Fibroblast of lung (primary cell): ENCODE results near the gene NDUFS8. TPM values are rescaled to one million over a fixed set of nuclear protein-coding genes. Genes with fewer than 3 reads are reported as not detected.

Experiments
- DNase-seq, 2 donors: peaks; one replicate each; pipeline versions ENCODE4 v3.0.0 to v3.0.0-alpha.2; 2010; ENCODE audit warnings: low read depth in 2 of 2
- H2AFZ ChIP-seq: 2 replicates; pipeline ENCODE4 v1.5.1; 2012; ENCODE audit warnings: low read length, control low read depth, inconsistent platforms
- H3K27ac ChIP-seq: 2 replicates; pipeline ENCODE4 v1.5.1; 2011; ENCODE audit warnings: low read length, control low read depth; ENCODE audit not compliant: insufficient read depth
- H3K27me3 ChIP-seq: 2 replicates; pipeline ENCODE4 v1.5.1; 2011; ENCODE audit warnings: mild to moderate bottlenecking, low read length; ENCODE audit not compliant: control insufficient read depth, insufficient read depth
- H3K36me3 ChIP-seq: 2 replicates; pipeline ENCODE4 v1.5.1; 2011; ENCODE audit warnings: low read length; ENCODE audit not compliant: control insufficient read depth, insufficient read depth
- H3K4me1 ChIP-seq: 2 replicates; pipeline ENCODE4 v1.5.1; 2011; ENCODE audit warnings: low read length; ENCODE audit not compliant: control insufficient read depth, insufficient read depth; ENCODE audit errors: extremely low read depth
- H3K4me2 ChIP-seq: 2 replicates; pipeline ENCODE4 v1.5.1; 2011; ENCODE audit warnings: low read length, control low read depth; ENCODE audit not compliant: insufficient read depth; ENCODE audit errors: extremely low read depth
- H3K4me3 ChIP-seq, 4 experiments: fragments of 200-600 bp in 1 of 4; sonication (generic) in 1 of 4; replicated peaks in 1 of 4; 2 replicates each; pipeline ENCODE4 v1.5.1; 2011 to 2016; ENCODE audit warnings: low read length in 4 of 4, low read depth in 3 of 4, mild to moderate bottlenecking in 3 of 4, control low read depth in 2 of 4, inconsistent platforms in 1 of 4, mixed read lengths in 1 of 4; ENCODE audit not compliant: insufficient read depth in 1 of 4; ENCODE audit errors: control extremely low read depth in 1 of 4
- H3K79me2 ChIP-seq: 2 replicates; pipeline ENCODE4 v1.5.1; 2012; ENCODE audit warnings: mild to moderate bottlenecking, low read length, inconsistent platforms; ENCODE audit not compliant: control insufficient read depth, insufficient read depth
- H3K9ac ChIP-seq: 2 replicates; pipeline ENCODE4 v1.5.1; 2011; ENCODE audit warnings: mild to moderate bottlenecking, low read length, control low read depth; ENCODE audit not compliant: insufficient read depth
- H3K9me3 ChIP-seq: 2 replicates; pipeline ENCODE4 v1.5.1; 2012; ENCODE audit warnings: low read depth, low read length; ENCODE audit not compliant: control insufficient read depth, insufficient read depth
- H4K20me1 ChIP-seq: 2 replicates; pipeline ENCODE4 v1.5.1; 2011; ENCODE audit warnings: low read length; ENCODE audit not compliant: control insufficient read depth, insufficient read depth; ENCODE audit errors: extremely low read depth
- EZH2 ChIP-seq: IDR thresholded peaks from 2 replicates; pipeline ENCODE4 v1.5.1; 2012; ENCODE audit warnings: low read length, control low read depth, mild to moderate bottlenecking; ENCODE audit errors: missing control alignments
- polyA plus RNA-seq, 2 donors: library from polyadenylated mRNA; depleted of rRNA in 1 of 2; stranded (reverse) in 1 of 2; unstranded in 1 of 2; fragments of >200 nt; gene quantifications; 2 replicates each; pipeline ENCODE4 v1.2.1, GENCODE V29; 2011 to 2012; ENCODE audit warnings: missing spikeins in 1 of 2
- total RNA-seq: library from RNA; depleted of rRNA; stranded (reverse); fragments of >200 nt; gene quantifications from 2 replicates; pipeline ENCODE4 v1.2.1, GENCODE V29; 2014
- TF ChIP-seq, protein P1 (sequence below), 2 donors: IDR thresholded peaks in 1 of 2; conservative IDR thresholded peaks in 1 of 2; 1 replicate in 1 of 2; 2 replicates in 1 of 2; pipeline ENCODE4 v1.5.1; 2011 to 2012; ENCODE audit warnings: low read length in 2 of 2, control low read depth in 1 of 2, inconsistent platforms in 1 of 2, low read depth in 1 of 2, mild to moderate bottlenecking in 1 of 2

NDUFS8 gene
- total and polyA plus RNA-seq, 2 donors (not counting 1 experiment from before 2014, with no cell fraction given) = 36.3 to 148 TPM

- Histone ChIP-seq H3K4me3 (peak overlapping the region in 2 of 4 experiments; percentile 59 to 64), H4K20me1 (no peaks in the 10 kb centered on the region), H3K9me3 (no peaks in the 10 kb centered on the region), H3K79me2 (no peaks in the 10 kb centered on the region), H3K4me2 (peak overlapping the region; percentile 76), H3K4me1 (no peaks in the 10 kb centered on the region), H3K27me3 (no peaks in the 10 kb centered on the region), H3K27ac (no peak overlapping the region), H3K36me3 (no peaks in the 10 kb centered on the region), H3K9ac (no peak overlapping the region), H2AFZ (no peak overlapping the region)
- no peak for DNase-seq
- no peak for TF ChIP-seq EZH2
- TF ChIP-seq, protein P1, sequence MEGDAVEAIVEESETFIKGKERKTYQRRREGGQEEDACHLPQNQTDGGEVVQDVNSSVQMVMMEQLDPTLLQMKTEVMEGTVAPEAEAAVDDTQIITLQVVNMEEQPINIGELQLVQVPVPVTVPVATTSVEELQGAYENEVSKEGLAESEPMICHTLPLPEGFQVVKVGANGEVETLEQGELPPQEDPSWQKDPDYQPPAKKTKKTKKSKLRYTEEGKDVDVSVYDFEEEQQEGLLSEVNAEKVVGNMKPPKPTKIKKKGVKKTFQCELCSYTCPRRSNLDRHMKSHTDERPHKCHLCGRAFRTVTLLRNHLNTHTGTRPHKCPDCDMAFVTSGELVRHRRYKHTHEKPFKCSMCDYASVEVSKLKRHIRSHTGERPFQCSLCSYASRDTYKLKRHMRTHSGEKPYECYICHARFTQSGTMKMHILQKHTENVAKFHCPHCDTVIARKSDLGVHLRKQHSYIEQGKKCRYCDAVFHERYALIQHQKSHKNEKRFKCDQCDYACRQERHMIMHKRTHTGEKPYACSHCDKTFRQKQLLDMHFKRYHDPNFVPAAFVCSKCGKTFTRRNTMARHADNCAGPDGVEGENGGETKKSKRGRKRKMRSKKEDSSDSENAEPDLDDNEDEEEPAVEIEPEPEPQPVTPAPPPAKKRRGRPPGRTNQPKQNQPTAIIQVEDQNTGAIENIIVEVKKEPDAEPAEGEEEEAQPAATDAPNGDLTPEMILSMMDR (conservative IDR thresholded peaks at IDR 0.05 in 1 of 2, IDR thresholded peaks at IDR 0.05 in 1 of 2; ENCODE audit: low read depth in 1 of 2, low read length in 2 of 2) = no peak
Measured at GRCh38 chr11:68004551-68005335, 25.7 kb upstream of the NDUFS8 start.

DNA sequence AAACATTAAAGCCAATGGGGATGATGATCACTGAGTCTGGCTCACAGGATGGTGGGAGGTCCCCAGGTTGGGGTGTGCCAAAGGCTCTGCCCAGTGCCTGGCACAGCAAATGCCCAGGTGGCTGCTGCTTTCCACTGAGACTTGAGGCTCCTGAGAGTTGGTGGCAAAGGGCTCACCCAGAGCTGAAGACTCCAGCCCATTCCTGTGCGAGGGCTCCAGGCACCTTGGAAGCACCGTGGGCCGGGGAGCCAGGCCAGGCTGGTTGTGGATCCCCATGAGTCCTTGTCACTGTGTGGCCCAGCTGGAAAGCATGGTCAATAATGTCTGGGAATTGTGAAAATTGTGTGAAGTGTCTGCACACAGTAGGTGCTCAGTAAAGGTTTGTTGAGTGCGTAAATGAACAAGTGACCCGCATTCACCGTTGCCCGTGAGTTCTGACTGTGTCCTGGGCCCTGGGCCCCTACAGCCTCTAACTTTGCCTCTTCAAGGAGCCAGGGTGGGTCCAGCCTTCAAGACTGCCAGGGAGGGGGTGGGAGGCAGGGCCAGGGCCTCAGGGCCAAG lies 23.8 kb upstream of the NDUFS8 start:
- TF ChIP-seq, protein P1 (conservative IDR thresholded peaks at IDR 0.05 in 1 of 2, IDR thresholded peaks at IDR 0.05 in 1 of 2; ENCODE audit: low read depth in 1 of 2, low read length in 2 of 2) = no peak
- no peak for TF ChIP-seq EZH2
- Histone ChIP-seq H3K9me3 (no peaks in the 10 kb centered on the region), H4K20me1 (no peaks in the 10 kb centered on the region), H3K4me1 (peaks cover 2% of the 10 kb centered on the region), H3K27me3 (no peaks in the 10 kb centered on the region), H3K4me3 (no peak overlapping the region), H3K36me3 (no peaks in the 10 kb centered on the region), H3K79me2 (peaks cover 4% of the 10 kb centered on the region), H2AFZ (no peak overlapping the region), H3K27ac (no peak overlapping the region), H3K4me2 (no peak overlapping the region), H3K9ac (no peak overlapping the region)
- DNase-seq = no peak

- Histone ChIP-seq H3K27ac (no peak overlapping the region), H3K36me3 (no peaks in the 10 kb centered on the region), H3K4me1 (peaks cover 13% of the 10 kb centered on the region), H3K9ac (no peak overlapping the region), H2AFZ (no peak overlapping the region), H3K79me2 (peaks cover 14% of the 10 kb centered on the region), H3K4me3 (no peak overlapping the region), H3K9me3 (no peaks in the 10 kb centered on the region), H3K27me3 (no peaks in the 10 kb centered on the region), H4K20me1 (no peaks in the 10 kb centered on the region), H3K4me2 (no peak overlapping the region)
- no peak for DNase-seq
- no peak for TF ChIP-seq EZH2
Measured at GRCh38 chr11:68007498-68008380, 22.7 kb upstream of the NDUFS8 start.
